DMS53 treated with DMSO at 0.1 percent for 48 hours (cell line): ENCODE measurements around the gene PLIN5.

Experiments used
- DNase-seq: peaks from one replicate; lab custom pipeline; 2025; ENCODE audit not compliant: unreplicated experiment; lab: John Stamatoyannopoulos, UW

PLIN5 gene

DNA sequence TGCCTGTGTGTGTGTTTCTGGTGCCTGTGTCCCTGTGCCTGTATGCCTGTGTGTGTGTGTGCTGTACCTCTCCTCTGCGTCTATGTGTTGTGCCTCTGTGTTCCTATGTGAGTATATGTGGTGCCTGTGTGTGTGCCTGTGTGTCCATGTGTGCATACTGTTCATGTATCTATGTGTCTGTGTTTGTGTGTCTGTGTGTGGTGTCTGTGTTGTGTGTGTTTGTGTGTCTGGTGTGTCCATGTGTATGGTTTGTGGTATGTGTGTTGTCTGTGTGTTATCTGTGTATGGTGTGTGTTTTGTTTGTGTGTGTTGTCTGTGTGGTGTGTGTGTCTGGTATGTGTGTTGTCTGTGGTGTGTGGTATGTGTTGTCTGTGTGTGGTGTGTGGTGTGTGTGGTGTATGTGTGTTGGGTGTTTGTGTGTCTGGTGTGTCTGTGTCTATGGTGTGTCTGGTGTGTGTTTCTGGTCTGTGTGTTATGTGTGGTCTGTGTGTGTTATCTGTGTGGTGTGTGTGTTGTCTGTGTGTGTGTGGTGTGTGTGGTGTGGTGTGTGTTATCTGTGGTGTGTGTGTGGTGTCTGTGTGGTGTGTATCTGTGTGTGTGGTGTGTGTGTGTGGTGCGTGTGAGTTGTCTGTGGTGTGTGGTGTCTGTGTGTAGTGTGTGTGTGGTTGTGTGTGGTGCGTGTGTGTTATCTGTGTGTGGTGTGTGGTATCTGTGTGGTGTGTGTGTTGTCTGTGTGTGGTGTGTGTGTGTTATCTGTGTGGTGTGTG, 42.5 kb downstream of the PLIN5 start:
- DNase-seq, result no peak

DNA sequence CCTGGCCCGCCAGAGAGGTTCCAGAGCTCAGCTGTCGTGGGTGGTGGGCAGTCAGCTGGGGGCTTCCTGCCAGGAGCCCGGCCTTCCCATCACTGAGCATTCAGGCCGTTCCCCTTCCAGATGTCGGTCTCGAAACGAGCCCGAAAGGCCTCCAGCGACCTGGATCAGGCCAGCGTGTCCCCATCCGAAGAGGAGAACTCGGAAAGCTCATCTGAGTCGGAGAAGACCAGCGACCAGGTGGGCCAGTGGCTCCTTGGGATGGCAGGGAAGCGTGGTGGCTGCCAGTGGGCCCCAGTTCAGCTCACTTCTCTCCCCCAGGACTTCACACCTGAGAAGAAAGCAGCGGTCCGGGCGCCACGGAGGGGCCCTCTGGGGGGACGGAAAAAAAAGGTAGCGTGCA, 43.6 kb downstream of the PLIN5 start:
- no peak for DNase-seq

DNA sequence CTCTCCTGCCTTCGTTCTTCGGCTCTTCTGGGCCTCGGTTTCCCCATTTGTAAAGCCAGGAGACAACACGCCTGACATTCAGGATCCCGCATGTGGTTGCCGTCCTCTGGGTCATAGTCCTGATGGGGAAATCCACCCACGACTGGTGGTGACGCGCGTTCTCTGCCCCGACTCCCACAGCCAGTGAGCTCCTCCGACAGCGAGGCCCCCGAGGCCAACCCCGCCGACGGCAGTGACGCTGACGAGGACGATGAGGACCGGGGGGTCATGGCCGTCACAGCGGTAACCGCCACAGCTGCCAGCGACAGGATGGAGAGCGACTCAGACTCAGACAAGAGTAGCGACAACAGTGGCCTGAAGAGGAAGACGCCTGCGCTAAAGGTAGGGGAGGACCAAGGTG, 46.5 kb downstream of the PLIN5 start:
- DNase-seq, result no peak

DNA sequence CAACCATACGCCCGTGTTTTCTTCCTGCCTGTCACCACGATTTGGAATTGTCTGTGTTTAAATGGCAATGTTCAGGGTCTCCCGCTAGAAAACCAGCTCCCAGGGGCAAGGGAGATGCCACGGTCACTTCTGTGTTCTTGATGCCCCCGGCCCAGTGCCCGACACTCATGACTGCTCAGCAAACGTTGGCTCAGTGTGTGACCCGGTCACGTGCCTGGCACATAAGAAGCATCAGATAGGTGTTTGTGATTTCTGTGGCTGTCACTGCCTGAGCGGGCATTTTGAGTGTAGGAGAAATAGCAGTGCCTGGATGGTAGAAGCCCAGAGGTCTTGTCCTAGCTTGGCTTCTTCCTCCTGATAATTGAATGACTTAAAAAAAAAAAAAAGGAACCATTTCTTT, 47.5 kb downstream of the PLIN5 start:
- DNase-seq, result no peak

DNA sequence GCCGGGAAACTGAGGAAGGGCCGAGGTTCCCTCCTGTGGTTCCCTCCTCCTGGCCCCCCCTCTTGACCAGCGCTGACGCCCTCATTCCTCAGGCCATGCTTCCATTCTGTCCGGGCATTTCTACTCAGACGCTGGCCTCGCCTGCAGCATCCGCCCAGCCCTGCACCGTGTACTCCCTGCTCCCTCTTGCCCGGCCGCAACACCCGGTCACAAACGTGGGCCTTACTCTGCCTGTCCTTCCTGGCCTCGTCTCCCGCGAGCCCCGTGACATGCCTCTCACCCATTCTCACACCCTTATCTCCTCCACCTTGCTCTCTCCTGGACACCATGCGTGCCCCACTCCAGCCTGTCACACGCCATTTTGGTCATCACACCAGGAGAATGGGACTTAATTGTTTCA, 51.6 kb downstream of the PLIN5 start:
- DNase-seq, result no peak

DNA sequence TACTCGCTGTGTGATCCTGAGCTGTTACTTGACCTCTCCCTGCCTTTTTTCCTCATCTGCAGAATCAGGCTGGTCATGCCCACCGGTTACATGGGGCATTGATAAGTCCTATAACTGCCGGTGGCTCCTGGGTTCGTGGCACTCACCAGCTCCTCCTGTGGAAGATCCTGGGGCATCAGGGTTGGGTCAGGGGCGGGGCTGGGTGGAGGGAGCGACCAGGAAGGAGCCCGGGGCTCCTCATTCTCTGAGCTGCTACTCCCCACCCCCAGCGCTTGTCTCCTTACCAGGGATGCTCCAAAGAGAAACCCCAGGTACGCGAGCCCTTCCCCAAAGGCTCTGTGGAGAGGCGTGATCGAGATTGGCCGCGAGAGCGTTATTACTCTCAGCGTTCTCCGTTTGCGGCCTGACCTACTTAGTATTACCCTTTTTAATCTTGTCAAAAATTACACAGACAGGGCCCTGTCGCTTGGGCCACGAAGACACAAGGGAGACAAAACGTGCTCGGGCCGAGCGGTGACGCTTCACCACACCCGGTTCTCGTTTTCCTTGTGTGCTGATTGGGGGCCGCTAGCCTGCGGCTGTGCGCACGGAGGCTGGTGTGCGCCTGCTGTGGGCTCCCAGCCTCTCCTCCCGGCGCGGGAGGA, 52.2 kb downstream of the PLIN5 start:
- DNase-seq, result no peak

DNA sequence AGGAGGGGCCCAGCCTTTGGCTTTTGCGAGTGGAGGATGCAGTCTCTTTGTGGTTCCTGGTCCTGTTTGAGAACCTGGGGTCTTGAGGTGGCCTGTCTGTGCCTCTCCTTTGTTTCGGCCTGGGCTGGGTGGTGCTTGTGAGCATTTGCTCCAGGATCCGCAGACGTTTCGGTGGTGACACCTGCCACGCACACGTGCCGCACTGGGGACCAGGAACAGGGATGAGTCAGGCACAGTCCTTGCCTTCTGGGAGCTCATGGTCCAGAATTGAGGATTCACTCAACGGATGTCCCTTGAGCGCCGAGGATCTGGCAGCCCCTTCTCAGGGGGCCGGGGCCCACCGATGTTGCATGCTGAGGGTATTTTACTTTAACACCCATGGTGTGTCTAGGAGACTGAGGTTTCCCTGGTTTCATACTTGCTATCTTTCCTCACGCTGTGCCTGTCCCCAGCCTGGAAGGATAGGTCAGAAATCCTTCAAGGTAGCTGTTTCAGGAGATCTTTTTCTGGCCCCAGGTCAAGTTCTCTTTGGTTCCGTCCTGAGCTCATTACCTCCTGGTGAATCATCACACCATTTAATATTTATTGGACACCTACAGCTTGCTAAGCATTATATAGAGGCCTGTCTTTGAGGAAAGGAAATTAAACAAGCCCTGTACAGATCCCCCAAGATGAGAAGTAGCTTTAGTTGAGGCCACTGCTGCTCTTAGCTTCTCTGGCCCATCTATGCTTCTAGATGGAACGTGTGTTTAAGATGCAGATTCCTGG, 57.8 kb downstream of the PLIN5 start:
- DNase-seq, result no peak

DNA sequence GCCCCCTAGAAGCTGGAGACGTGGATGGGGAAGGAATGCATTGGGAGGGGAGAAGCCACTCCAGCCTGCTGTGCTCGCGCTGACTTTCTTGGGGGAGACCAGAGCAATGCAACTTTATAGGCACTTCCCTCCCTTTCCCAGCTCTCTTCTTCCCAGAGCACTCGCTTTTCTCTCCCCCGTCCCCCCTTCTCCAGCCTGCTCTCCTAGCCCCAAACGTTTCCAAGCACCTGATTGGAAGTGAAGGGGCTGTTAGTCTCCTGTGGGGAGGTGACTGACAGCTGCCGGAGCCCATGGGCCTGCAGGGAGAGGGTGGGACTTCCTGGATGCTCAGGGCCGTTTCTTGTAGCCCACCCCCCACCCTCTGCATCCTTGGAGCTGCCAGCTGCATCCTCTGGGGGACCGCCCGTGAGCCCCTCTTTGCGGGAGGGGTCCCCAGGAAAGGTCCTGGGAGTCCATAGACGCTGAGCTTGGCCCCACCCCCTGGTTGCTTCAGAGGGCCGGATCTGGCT, 60.5 kb downstream of the PLIN5 start:
- DNase-seq, result no peak

DNA sequence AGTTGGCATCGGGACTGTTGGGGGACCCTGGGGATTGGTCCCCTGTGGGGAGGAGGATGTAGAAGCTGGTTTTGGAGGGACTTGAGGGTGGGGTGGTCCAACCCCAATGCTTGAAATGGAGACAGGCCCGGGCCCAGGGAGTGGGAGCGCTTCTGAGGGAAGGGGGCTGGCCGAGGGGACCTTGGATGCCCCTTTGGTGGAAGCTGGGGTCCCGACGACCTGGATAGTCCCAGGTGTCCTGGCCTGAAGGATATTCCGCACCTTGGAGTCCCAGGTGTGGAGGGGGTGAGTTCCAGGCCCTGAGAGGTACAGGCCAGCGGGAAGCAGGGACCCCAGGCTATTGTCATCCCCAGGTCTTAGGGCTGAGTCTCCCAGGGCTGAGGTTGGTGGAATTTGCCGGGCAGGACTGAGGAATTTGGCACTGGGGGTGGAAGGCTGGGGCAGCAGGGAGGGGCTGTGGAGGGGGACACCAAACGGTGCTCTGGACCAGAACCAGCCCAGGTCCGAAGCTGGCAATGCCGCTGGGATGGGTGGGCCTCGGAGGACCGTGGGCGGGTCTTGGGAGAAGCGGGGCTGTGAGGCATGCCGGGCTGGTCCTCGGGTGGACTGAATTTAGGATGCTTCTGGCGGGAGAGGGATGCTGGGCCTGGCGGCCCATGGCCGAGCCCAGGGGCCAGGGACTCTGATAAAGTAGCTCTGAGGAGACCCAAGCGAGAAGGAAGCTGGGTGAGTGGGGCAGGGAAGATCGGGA, 61.1 kb downstream of the PLIN5 start:
- no peak for DNase-seq

DNA sequence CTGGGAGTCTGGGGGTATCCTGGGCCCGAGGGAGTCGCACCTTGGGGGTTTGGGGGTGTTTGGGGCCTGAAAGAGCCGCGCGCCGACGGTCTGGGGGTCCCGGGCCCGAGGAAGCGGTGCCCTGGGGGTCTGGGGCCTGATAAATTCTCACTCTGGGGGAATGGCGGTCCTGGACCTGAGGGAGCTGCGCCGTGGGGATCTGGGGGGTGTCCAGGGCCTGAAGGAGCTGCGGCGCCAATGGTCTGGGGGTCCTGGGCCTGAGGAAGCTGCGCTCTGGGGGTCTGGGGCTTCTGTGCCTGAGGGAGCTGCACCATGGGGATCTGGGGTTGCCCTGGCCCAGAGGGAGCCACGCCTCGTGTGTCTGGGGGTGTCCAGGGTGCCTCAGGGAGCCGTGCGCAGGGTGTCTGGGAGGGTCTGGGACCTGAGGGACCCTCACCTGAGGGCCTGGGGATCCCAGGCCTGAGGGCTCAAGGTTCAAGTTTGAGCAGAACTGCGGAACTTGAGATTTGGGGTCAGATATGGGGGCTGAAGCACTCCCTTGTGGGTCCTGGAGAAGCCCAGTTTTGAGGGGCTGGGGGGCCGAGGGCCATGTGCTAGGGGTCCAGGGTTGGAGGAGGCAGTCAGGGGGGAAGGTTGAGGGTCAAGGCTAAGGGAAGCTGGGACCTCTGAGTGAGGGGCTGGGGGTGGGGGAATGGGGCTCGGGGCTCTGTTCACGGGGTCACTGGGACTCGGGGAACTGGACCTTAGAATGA, 61.8 kb downstream of the PLIN5 start:
- no peak for DNase-seq
